Epidermal melanocyte (primary cell): ENCODE results near the gene NGFR.
A peak's percentile ranks its signal among the peaks of the same experiment; 100 is the strongest.

ENCODE experiments used
- DNase-seq: peaks from one replicate; pipeline ENCODE4 v3.0.0; 2011; ENCODE audit warnings: low spot score; ENCODE audit not compliant: insufficient read length

Gene NGFR, protein sequence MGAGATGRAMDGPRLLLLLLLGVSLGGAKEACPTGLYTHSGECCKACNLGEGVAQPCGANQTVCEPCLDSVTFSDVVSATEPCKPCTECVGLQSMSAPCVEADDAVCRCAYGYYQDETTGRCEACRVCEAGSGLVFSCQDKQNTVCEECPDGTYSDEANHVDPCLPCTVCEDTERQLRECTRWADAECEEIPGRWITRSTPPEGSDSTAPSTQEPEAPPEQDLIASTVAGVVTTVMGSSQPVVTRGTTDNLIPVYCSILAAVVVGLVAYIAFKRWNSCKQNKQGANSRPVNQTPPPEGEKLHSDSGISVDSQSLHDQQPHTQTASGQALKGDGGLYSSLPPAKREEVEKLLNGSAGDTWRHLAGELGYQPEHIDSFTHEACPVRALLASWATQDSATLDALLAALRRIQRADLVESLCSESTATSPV

GRCh38 chr17:49494986-49495841, at the start of gene NGFR:
Gene NGFR (plus strand): TSS chr17:49495293. CDS start chr17:49495418, 125 bp downstream.
- DNase-seq: peak; percentile 57

GRCh38 chr17:49445591-49445990, 49.5 kb upstream of the NGFR start:
- no peak for DNase-seq

DNA sequence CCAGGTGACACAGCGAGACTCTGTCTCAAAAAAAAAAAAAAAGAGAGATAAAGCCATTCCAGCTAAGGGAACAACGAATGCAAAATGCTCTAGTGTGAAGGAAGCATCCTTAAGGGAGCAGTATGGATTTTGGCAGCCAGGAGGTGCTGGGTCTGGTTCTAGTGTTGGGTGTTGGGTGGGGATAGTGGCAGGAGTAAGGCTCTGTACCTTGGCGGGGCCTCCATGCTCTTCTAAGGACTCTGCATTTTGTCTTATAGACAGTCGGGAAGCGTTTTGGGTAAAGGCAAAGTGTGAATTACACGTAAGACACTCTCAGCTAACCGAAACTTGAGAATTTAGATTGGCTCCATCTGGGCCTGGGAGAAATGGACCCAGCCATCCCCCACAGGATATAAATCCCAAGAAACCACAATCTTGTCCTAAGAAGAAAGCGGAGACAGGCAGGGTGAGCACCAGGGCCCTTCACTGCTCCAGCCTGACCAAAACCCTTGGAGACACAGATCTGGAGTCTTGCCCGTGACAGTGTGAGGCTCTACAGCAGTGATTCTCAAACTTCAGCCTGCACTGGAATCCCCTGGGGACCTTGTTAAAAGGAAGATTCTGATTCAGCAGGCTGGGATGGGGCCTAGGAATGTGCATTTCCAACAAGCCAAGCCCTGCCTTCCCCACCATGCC, 47.3 kb upstream of the NGFR start:
- no peak for DNase-seq

DNA sequence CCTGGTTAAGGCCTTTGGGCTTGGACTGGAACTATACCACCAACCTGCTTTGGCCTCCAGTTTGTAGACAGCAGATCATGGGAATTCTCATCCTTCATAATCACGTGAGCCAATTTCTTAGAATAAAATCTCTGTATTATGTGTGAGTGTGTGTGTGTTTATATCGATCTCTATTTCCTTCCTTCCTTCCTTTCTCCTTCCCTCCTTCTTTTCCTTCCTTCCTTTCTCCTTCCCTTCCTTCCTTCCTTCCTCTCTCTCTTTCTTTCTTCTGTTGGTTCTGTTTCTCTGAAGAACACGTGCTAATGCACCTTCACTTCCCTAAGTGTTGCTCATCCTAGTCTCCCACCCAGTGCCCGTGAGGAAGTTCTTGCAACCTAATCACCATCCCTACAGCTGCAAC, 44.9 kb upstream of the NGFR start:
- DNase-seq: no peak

- no peak for DNase-seq
Observed at GRCh38 chr17:49450735-49451134, 44.4 kb upstream of the NGFR start.

- no peak for DNase-seq
Observed at GRCh38 chr17:49452201-49452600, 42.9 kb upstream of the NGFR start.

- DNase-seq: no peak
Observed at GRCh38 chr17:49452661-49453060, 42.4 kb upstream of the NGFR start.

DNA sequence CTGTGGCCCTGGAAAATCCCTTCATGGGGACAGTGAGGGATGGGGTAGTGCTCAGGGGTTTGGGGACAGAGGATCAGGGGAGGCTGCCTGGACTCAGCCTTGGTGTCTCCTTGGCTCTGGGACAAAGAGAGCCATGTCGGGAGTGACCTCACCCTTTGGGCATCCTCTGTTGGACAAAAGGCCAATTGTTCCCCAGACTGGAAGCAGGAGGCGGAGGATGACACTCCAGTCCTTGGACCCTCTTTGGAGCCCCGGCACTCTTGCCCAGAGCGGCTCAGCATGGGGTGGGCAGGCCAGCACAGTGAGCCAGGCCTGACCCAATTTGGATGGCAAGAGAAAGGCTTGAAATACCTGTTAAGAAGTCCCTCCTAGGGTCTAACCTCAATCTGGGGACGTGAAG, 41.0 kb upstream of the NGFR start:
- DNase-seq: no peak

- no peak for DNase-seq
Observed at GRCh38 chr17:49455272-49455861, 39.7 kb upstream of the NGFR start.

- no peak for DNase-seq
Observed at GRCh38 chr17:49456183-49456965, 38.7 kb upstream of the NGFR start.

GRCh38 chr17:49457564-49458535, 37.2 kb upstream of the NGFR start:
- DNase-seq: no peak

GRCh38 chr17:49459401-49459984, 35.6 kb upstream of the NGFR start:
- DNase-seq: no peak

DNA sequence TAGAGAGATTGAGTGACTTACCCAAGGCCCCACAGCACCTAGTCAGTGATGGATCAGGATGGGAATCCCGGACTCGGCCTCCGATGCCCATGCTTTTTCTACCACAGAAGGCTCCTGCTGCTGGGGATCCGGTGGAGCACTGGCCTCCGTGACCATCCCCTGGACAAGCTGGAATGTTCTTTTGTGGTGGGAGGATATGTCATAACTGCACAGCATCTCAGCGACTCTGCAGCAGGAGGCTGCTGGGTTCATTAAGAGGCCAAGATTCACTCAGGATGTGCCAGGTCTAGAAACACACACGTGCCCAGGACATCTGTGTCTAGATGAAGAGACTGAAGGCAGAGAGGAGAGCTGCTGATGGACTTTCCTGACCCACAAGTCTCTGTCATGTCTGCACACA, 34.7 kb upstream of the NGFR start:
- no peak for DNase-seq

DNA sequence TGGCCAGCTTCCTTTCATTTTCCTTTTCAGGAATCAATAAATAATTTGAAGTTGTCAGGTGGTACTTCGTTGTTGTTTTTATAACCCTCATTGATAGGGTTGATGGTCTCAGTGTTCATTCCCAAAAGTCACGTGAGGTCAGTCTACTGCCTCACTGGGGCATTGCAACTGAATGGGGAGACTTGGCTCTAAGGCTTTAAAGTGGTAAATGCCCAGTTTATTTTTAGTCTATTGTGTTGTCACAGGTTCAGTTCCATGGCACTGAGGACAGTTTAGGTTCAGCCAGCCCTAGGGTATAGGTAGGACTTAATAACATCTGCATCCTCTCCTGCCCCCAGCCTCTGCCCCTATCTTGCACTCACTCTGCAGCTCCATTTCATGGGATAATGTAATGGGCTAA, 33.5 kb upstream of the NGFR start:
- no peak for DNase-seq

- no peak for DNase-seq
Observed at GRCh38 chr17:49464049-49464448, 31.0 kb upstream of the NGFR start.

- no peak for DNase-seq
Observed at GRCh38 chr17:49465331-49465903, 29.7 kb upstream of the NGFR start.

DNA sequence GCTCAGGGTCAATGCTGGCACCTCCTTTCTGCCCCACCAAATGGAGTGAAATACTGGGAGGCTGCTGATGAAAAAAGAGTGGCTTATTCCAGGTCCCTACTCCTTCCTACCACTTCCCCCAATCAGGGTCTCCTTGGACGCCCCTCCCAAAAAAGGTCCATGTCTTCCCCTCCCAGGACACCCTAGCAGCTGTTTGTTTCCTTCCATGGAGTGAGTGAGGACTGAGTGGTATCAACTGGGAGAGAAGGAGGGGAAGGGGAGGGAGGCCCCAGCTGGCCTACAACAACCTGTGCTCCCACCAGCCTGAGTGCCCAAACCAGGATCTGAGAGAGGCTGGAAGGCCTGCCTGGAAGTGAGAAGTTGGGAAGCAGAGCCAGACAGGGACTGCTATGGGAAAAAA, 28.7 kb upstream of the NGFR start:
- no peak for DNase-seq

DNA sequence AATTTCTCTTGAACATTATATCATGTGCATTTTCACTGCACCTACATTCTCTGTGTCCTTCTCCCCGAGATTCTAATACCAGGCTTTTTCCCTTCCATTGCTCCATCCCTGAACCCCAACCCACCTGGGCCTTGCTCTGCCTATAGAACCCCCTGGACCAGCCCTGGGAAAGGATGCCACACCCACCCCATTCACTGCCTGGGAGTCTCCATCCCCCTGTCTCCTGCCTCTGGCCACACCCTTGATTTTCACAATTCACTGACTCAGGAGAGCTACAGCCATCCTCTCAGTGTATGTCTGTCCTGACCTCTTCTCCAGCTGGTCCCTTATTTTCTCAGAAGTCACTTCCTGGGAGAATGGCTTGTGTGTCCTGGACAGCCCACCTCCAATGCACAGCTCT, 27.9 kb upstream of the NGFR start:
- DNase-seq: no peak
